GM18951 (cell line): ENCODE measurements around the gene CDIPT.

ENCODE experiments used
- POLR2A ChIP-seq: IDR thresholded peaks from 4 replicates; pipeline ENCODE4 v1.6.1; 2011; ENCODE audit warnings: mild to moderate bottlenecking; ENCODE audit not compliant: insufficient read length, insufficient read depth; ENCODE audit errors: extremely low read depth
- in situ Hi-C: fragments of 300-500 bp; cut with MboI; formaldehyde crosslinking; loops from one replicate; pipeline ENCODE4 v1.12.0; 2022; ENCODE audit warnings: low sequenced_read_pairs, mixed read lengths, inconsistent platforms; ENCODE audit not compliant: unreplicated experiment

CDIPT gene

DNA sequence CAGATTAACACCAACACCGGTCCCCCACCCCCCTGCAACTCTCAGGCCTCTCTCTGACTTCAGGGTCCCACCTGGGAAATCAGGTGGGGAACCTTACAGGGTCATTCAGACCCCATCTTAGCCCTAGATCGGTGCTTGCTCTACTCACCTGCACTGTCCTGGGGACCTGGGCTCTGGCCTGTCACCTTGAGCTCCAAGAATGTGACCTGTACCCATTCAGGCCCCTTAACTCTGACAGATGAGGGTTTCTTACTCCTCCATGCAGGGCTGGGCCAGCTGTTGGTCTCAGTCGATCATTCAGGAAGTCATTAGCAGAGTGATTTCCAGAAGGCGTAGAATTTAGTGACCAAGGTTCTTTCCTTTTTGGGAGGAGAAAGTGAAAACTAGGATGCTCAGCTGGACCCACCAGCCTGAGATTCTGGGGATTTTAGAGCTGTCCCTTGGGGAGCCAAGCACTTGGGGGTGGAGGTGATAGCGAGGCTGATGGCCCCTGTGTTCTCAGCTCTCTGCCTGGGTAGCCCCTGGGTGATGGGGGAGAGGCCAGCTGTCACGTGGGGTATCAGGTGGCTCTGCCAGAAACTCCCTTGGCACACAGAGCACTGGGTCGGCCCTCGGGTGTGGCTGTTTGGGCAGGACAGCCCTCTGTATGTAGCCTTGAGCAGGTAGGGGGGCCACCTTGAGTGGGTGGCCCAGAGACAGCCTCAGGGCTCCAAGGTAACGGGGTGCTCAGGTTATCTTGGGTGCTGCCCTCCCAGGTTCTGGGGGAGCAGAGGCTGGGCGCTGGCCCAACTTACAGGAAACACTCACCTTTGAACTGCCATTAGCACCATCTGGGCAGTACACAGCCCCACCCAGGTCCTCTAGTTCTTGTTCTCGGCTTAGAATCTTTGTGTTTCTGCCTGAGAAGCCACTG, 42.0 kb downstream of the CDIPT start:
- TF ChIP-seq POLR2A = peak; percentile 74
- in situ Hi-C loops = no loop called here

- in situ Hi-C loops = no loop called here
- peak; percentile 64 for TF ChIP-seq POLR2A
Measured at GRCh38 chr16:29820271-29820701, 42.7 kb downstream of the CDIPT start, which contains the start of gene MVP. Gene MVP (plus strand): TSS chr16:29820462. CDS start chr16:29830550, 10,088 bp downstream.

DNA sequence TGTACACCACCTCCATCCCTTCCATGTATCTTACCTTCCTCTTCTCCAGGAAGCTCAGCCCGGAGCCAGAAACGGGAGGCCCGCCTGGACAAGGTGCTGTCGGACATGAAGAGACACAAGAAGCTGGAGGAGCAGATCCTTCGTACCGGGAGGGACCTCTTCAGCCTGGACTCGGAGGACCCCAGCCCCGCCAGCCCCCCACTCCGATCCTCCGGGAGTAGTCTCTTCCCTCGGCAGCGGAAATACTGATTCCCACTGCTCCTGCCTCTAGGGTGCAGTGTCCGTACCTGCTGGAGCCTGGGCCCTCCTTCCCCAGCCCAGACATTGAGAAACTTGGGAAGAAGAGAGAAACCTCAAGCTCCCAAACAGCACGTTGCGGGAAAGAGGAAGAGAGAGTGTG, 43.5 kb downstream of the CDIPT start:
- TF ChIP-seq POLR2A = no peak
- in situ Hi-C loops = no loop called here

GRCh38 chr16:29818082-29818481, 44.9 kb downstream of the CDIPT start:
- in situ Hi-C loops = no loop called here
- TF ChIP-seq POLR2A = no peak

DNA sequence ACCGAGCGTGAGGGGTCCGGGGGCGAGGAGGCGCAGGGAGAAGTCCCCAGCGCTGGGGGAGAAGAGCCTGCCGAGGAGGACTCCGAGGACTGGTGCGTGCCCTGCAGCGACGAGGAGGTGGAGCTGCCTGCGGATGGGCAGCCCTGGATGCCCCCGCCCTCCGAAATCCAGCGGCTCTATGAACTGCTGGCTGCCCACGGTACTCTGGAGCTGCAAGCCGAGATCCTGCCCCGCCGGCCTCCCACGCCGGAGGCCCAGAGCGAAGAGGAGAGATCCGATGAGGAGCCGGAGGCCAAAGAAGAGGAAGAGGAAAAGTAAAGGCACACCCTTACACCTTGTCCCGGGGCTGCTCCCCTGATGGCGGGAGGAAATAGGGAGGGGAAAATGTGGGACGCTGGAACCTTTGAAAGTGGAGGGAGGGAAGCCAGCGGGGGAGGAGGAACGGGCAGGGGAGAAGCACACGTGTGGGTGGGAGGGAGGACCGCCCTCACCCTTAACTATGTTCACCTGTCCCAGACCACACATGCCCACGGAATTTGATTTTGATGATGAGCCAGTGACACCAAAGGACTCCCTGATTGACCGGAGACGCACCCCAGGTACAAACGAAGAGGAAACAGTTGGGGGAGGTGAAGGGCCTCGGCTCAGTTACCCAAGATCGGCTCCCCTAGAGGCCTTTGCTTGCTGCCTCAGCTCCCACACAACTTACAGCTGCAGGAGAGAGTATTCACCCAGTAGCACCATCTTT, 46.2 kb downstream of the CDIPT start:
- no peak for TF ChIP-seq POLR2A
- in situ Hi-C loops = no loop called here

DNA sequence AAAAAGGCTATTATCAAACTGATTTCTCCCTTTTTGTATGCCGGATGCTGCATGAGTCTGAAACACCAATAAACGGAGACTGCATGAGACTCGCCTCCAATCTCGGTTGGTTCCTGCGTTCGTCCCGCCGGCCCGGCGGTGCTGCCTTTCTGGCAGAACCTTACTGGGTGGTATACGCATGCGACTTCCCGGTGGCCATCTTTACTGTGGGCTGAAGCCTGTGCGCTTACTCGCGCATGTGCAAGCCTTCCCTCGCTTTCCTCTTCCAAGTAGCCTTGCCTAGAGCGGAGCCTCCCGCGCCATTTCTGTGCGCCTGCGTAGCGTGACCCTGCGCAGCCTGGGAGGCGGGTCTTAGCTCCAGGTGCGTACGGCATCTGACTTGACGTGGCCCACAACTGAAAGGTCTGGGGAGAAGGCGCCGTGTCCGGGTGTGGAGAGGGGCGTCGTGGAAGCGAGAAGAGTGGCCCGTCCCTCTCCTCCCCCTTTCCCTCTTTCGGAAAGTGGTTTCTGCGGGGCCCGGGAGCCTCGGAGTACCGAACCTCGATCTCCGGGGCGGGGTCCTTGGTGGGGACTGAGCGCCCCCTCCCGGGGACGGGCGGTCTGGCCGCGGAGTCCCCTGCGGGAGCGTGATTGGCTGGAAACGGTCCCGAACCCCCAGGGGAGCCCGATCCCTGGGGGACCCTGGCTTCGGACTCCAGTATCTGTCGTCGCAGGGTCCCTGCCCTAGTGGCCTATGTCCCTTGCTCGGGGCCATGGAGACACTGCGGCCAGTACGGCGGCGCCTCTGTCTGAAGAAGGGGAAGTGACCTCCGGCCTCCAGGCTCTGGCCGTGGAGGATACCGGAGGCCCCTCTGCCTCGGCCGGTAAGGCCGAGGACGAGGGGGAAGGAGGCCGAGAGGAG, 47.0 kb downstream of the CDIPT start, which contains the start of gene PAGR1:
TSS of gene PAGR1 (plus strand) at position 360 of the 901 bp plus-strand sequence. CDS start at position 734, 374 bp downstream.
- in situ Hi-C loops = no loop called here
- peak; percentile 86 for TF ChIP-seq POLR2A

DNA sequence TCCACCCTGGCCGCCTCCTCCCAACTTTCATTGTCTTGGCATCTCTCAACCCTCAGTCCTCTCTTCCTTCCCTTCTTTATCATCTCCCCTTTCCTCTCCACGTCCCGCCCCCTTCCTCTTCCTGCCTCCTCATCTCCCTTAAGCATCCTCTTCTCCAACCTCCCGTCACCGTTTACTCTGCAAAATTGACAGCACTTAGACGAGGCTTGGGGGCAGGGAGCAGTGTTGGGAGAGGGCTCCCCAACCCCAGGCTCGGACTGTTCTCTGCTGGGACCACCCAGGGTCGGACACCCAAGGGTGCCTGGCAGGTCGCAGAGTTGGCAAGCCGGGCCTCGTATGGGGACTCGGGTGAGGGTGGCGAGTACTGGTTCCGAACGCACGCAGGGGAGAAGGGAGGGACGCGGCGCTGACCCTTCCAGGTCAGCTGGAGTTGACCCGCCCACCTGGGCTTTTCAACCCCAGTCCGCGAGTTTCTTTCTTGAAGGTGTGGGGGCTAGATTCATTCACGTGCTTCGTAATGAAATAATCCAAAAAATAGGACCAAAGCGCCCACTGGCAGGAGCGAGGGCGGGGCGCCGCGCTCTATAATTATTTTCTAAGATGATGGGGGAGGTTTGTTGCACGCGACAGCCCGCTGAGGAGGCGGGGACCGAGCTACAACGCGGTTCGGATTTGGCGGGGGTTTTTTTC, 47.8 kb downstream of the CDIPT start:
- in situ Hi-C loops = no loop called here
- TF ChIP-seq POLR2A = no peak

DNA sequence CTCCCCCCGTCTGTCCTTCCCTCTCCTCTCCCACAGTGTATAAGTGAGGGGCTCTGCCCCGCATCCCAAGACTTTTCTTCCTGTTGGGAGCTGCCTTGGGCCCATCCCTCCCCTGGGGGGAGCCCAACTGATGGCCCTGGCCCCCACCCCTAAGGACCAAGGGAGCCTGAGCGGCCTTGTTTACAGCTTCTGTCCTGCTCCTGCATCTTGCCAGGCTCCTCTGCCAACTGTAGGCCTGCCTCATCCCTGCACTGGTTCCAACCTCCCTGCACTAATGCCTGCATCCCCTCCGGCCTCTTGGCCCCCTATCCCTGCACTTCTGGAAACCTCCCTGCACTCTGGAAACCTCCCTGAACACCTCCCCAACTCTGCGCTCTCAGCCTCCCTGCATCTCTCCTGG, 48.4 kb downstream of the CDIPT start:
- in situ Hi-C loops = no loop called here
- TF ChIP-seq POLR2A = no peak

DNA sequence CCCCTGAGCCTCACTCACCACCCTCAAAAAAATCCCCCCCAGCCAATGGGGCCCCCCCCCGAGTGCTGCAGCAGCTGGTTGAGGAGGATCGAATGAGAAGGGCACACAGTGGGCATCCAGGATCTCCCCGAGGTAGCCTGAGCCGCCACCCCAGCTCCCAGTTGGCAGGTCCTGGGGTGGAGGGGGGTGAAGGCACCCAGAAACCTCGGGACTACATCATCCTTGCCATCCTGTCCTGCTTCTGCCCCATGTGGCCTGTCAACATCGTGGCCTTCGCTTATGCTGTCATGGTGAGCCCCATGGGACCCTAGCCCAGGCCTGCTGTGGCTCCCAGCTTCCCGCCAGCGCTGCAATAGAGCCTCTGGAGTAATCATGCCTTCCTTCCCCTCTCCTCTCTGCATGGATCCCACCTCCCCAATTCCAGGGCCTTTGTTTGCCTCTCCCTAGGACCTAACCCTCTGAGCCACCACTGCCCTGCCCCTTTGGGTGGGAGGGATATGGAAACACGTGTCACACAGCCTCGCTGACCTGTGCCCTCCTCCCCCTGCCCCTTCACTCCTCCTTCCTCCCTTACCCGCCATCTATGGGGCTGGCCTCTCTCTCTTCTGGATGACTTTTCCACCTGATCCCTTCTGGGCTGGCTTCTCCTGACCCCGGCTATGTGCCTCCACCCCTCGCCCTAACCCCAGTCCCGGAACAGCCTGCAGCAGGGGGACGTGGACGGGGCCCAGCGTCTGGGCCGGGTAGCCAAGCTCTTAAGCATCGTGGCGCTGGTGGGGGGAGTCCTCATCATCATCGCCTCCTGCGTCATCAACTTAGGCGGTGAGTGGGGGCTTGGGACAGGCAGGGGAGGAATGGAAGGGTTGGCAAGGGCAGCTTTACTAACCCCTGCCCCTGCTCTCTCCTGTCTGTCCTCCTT, 49.1 kb downstream of the CDIPT start:
- in situ Hi-C loops = no loop called here
- TF ChIP-seq POLR2A = no peak

DNA sequence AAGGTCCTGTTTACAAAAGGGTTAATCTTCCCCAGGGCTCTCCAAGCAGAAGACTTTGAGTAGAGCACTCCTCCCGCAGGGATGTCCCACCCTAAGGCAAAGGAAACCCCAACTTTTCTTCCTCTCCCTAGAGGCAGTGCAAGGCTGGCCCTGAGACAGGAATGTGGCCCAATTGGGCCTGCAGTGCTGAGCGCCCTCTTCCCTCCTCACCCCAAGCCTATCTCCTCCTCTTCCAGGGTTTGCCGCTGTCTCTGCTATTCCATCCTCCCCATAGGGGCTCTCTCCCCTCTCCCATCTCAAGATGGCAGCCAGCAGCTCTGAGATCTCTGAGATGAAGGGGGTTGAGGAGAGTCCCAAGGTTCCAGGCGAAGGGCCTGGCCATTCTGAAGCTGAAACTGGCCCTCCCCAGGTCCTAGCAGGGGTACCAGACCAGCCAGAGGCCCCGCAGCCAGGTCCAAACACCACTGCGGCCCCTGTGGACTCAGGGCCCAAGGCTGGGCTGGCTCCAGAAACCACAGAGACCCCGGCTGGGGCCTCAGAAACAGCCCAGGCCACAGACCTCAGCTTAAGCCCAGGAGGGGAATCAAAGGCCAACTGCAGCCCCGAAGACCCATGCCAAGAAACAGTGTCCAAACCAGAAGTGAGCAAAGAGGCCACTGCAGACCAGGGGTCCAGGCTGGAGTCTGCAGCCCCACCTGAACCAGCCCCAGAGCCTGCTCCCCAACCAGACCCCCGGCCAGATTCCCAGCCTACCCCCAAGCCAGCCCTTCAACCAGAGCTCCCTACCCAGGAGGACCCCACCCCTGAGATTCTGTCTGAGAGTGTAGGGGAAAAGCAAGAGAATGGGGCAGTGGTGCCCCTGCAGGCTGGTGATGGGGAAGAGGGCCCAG, 50.0 kb downstream of the CDIPT start:
- TF ChIP-seq POLR2A = no peak
- in situ Hi-C loops = no loop called here
